Breast epithelium (tissue), 3 donors: ENCODE results near the gene GSTM1.

Experiments
- CTCF ChIP-seq, 3 donors: fragments of 450-650 bp; IDR thresholded peaks; one replicate each; pipeline ENCODE4 v1.5.1; 2016 to 2017; ENCODE audit warnings: antibody characterized with exemption in 3 of 3, mild to moderate bottlenecking in 3 of 3, moderate library complexity in 3 of 3
- POLR2A ChIP-seq: fragments of 450-650 bp; IDR thresholded peaks from one replicate; pipeline ENCODE4 v1.6.1; 2016; ENCODE audit warnings: antibody characterized with exemption, mild to moderate bottlenecking, moderate library complexity

GRCh38 chr1:109658533-109659042, 29.0 kb upstream of the GSTM1 start:
- TF ChIP-seq CTCF (IDR thresholded peaks at IDR 0.05) (no peak), POLR2A (no peak)
